ENCODE results near the gene PFDN1. TPM values are rescaled to one million over a fixed set of nuclear protein-coding genes. Genes with fewer than 3 reads are reported as not detected.
"Not testable (repeated sequence)": the region's sequence is repeated elsewhere in the genome, so short reads cannot be mapped to it uniquely, and the experiment has no call there.

The PFDN1 gene
- total RNA-seq (40.6 TPM), polyA plus RNA-seq (86.5 TPM)

GRCh38 chr5:140302786-140303639 lies at the start of gene PFDN1:
PFDN1 (minus strand) TSS chr5:140303101; CDS start chr5:140303073, 28 bp downstream.
- H3K4me3 ChIP-seq (ENCODE audit: low read depth, low read length) = peak within 1 kb of the TSS; percentile 87
- H3K4me1 ChIP-seq (ENCODE audit: insufficient read depth) = no peaks in the 10 kb centered on the region
- under 1% methylated on average over 30 of the region's 30 CpGs for WGBS
- peak; percentile 91 for DNase-seq (ENCODE audit: extremely low spot score)
- peak within 1 kb of the TSS; percentile 49 for H3K27ac ChIP-seq (ENCODE audit: low read depth)
- no peaks in the 10 kb centered on the region for H3K36me3 ChIP-seq (ENCODE audit: insufficient read depth)

- H3K27ac ChIP-seq (ENCODE audit: low read depth) = no peak overlapping the region
- H3K36me3 ChIP-seq (ENCODE audit: insufficient read depth) = no peaks in the 10 kb centered on the region
- H3K4me3 ChIP-seq (ENCODE audit: low read depth, low read length) = no peak overlapping the region
- H3K4me1 ChIP-seq (ENCODE audit: insufficient read depth) = no peaks in the 10 kb centered on the region
- no peak for DNase-seq (ENCODE audit: extremely low spot score)
- WGBS = 3% methylated on average over 5 of the region's 5 CpGs
Observed at GRCh38 chr5:140351609-140352334, 48.9 kb upstream of the PFDN1 start.

- 89% methylated on average over 2 of the region's 2 CpGs for WGBS
Observed at GRCh38 chr5:140349244-140349643, 46.3 kb upstream of the PFDN1 start.

GRCh38 chr5:140348104-140348503 lies 45.2 kb upstream of the PFDN1 start:
- H3K4me1 ChIP-seq (ENCODE audit: insufficient read depth) = no peaks in the 10 kb centered on the region

More at GRCh38 chr5:140349244-140349643, 46.3 kb upstream of the PFDN1 start:
- no peaks in the 10 kb centered on the region for H3K4me1 ChIP-seq (ENCODE audit: insufficient read depth)
- no peak for DNase-seq (ENCODE audit: extremely low spot score)
- H3K27ac ChIP-seq (ENCODE audit: low read depth) = no peak overlapping the region
- H3K36me3 ChIP-seq (ENCODE audit: insufficient read depth) = no peaks in the 10 kb centered on the region
- H3K4me3 ChIP-seq (ENCODE audit: low read depth, low read length) = no peak overlapping the region

GRCh38 chr5:140347360-140347759 lies 44.5 kb upstream of the PFDN1 start:
- Histone ChIP-seq H3K36me3 (ENCODE audit: insufficient read depth) (no peaks in the 10 kb centered on the region), H3K4me3 (ENCODE audit: low read depth, low read length) (no peak overlapping the region), H3K4me1 (ENCODE audit: insufficient read depth) (no peaks in the 10 kb centered on the region), H3K27ac (ENCODE audit: low read depth) (no peak overlapping the region)
- WGBS = 22% methylated on average over 2 of the region's 2 CpGs
- DNase-seq (ENCODE audit: extremely low spot score) = no peak

More at GRCh38 chr5:140348104-140348503, 45.2 kb upstream of the PFDN1 start:
- WGBS = 76% methylated on average over 4 of the region's 4 CpGs
- no peak overlapping the region for H3K4me3 ChIP-seq (ENCODE audit: low read depth, low read length)
- no peak for DNase-seq (ENCODE audit: extremely low spot score)
- H3K27ac ChIP-seq (ENCODE audit: low read depth) = no peak overlapping the region
- no peaks in the 10 kb centered on the region for H3K36me3 ChIP-seq (ENCODE audit: insufficient read depth)

GRCh38 chr5:140346348-140347221 lies 43.7 kb upstream of the PFDN1 start, which contains the start of gene HBEGF:
HBEGF (minus strand) TSS chr5:140346603; CDS start chr5:140346328, 275 bp downstream.
- Histone ChIP-seq H3K4me3 (ENCODE audit: low read depth, low read length) (peak within 1 kb of the TSS; percentile 57), H3K4me1 (ENCODE audit: insufficient read depth) (no peaks in the 10 kb centered on the region), H3K36me3 (ENCODE audit: insufficient read depth) (no peaks in the 10 kb centered on the region), H3K27ac (ENCODE audit: low read depth) (no peak within 1 kb of the TSS)
- no peak for DNase-seq (ENCODE audit: extremely low spot score)
- WGBS = under 1% methylated on average over 72 of the region's 72 CpGs

- Histone ChIP-seq H3K36me3 (ENCODE audit: insufficient read depth) (no peaks in the 10 kb centered on the region), H3K27ac (ENCODE audit: low read depth) (no peak overlapping the region), H3K4me3 (ENCODE audit: low read depth, low read length) (peak overlapping the region; percentile 57), H3K4me1 (ENCODE audit: insufficient read depth) (no peaks in the 10 kb centered on the region)
- DNase-seq (ENCODE audit: extremely low spot score) = no peak
- WGBS = 3% methylated on average over 35 of the region's 35 CpGs
Observed at GRCh38 chr5:140345919-140346347, 43.0 kb upstream of the PFDN1 start.

GRCh38 chr5:140344683-140345423 lies 42.0 kb upstream of the PFDN1 start:
- Histone ChIP-seq H3K27ac (ENCODE audit: low read depth) (no peak overlapping the region), H3K4me1 (ENCODE audit: insufficient read depth) (no peaks in the 10 kb centered on the region), H3K36me3 (ENCODE audit: insufficient read depth) (no peaks in the 10 kb centered on the region), H3K4me3 (ENCODE audit: low read depth, low read length) (peak overlapping the region; percentile 57)
- 70% methylated on average over 4 of the region's 4 CpGs for WGBS
- DNase-seq (ENCODE audit: extremely low spot score) = no peak

GRCh38 chr5:140343849-140344248 lies 40.9 kb upstream of the PFDN1 start:
- WGBS = 94% methylated on average over 8 of the region's 8 CpGs
- not testable (repeated sequence) for H3K4me1 ChIP-seq (ENCODE audit: insufficient read depth); DNase-seq (ENCODE audit: extremely low spot score); H3K4me3 ChIP-seq (ENCODE audit: low read depth, low read length); H3K36me3 ChIP-seq (ENCODE audit: insufficient read depth); H3K27ac ChIP-seq (ENCODE audit: low read depth)

- no peaks in the 10 kb centered on the region for H3K4me1 ChIP-seq (ENCODE audit: insufficient read depth)
- DNase-seq (ENCODE audit: extremely low spot score) = no peak
- H3K36me3 ChIP-seq (ENCODE audit: insufficient read depth) = no peaks in the 10 kb centered on the region
- H3K27ac ChIP-seq (ENCODE audit: low read depth) = no peak overlapping the region
- WGBS = 92% methylated on average over 1 of the region's 1 CpG
- no peak overlapping the region for H3K4me3 ChIP-seq (ENCODE audit: low read depth, low read length)
Observed at GRCh38 chr5:140342896-140343295, 40.0 kb upstream of the PFDN1 start.

GRCh38 chr5:140342287-140342686 lies 39.4 kb upstream of the PFDN1 start:
- no peaks in the 10 kb centered on the region for H3K36me3 ChIP-seq (ENCODE audit: insufficient read depth)
- DNase-seq (ENCODE audit: extremely low spot score) = no peak
- H3K4me3 ChIP-seq (ENCODE audit: low read depth, low read length) = no peak overlapping the region
- 69% methylated on average over 6 of the region's 6 CpGs for WGBS
- H3K27ac ChIP-seq (ENCODE audit: low read depth) = no peak overlapping the region
- H3K4me1 ChIP-seq (ENCODE audit: insufficient read depth) = no peaks in the 10 kb centered on the region

- 79% methylated on average over 5 of the region's 5 CpGs for WGBS
- no peaks in the 10 kb centered on the region for H3K36me3 ChIP-seq (ENCODE audit: insufficient read depth)
- DNase-seq (ENCODE audit: extremely low spot score) = no peak
- no peak overlapping the region for H3K27ac ChIP-seq (ENCODE audit: low read depth)
- H3K4me1 ChIP-seq (ENCODE audit: insufficient read depth) = no peaks in the 10 kb centered on the region
- no peak overlapping the region for H3K4me3 ChIP-seq (ENCODE audit: low read depth, low read length)
Observed at GRCh38 chr5:140341591-140341990, 38.7 kb upstream of the PFDN1 start.

All from urinary bladder (tissue), 4 donors.